Hepatocyte (in vitro differentiated cells): Measurements from ENCODE around the gene CXCL10. TPM values are rescaled to one million over a fixed set of nuclear protein-coding genes. Genes with fewer than 3 reads are reported as not detected.

Experiments
- DNase-seq: peaks from one replicate; pipeline ENCODE4 v3.0.0-alpha.2; 2016; ENCODE audit warnings: low spot score
- H2AFZ ChIP-seq: fragments of 200-600 bp; sonication (generic); 2 replicates; pipeline ENCODE4 v1.6.0; 2016; ENCODE audit warnings: antibody characterized with exemption, mild to moderate bottlenecking
- H3K27ac ChIP-seq: fragments of 200-600 bp; sonication (generic); 2 replicates; pipeline ENCODE4 v1.5.1; 2016; ENCODE audit warnings: mild to moderate bottlenecking
- H3K27me3 ChIP-seq: fragments of 200-600 bp; sonication (generic); 2 replicates; pipeline ENCODE4 v1.6.1; 2016
- H3K36me3 ChIP-seq: fragments of 200-600 bp; sonication (generic); replicated peaks from 2 replicates; pipeline ENCODE4 v1.5.1; 2016; ENCODE audit warnings: low read depth; ENCODE audit not compliant: insufficient read depth
- H3K4me1 ChIP-seq: fragments of 200-600 bp; sonication (generic); 2 replicates; pipeline ENCODE4 v1.5.1; 2016; ENCODE audit warnings: mild to moderate bottlenecking, moderate library complexity; ENCODE audit not compliant: insufficient read depth
- H3K4me2 ChIP-seq: fragments of 200-600 bp; sonication (generic); 2 replicates; pipeline ENCODE4 v1.6.0; 2016
- H3K4me3 ChIP-seq: fragments of 200-600 bp; sonication (generic); 2 replicates; pipeline ENCODE4 v1.5.1; 2016; ENCODE audit warnings: mild to moderate bottlenecking
- H3K79me2 ChIP-seq: fragments of 200-600 bp; sonication (generic); 2 replicates; pipeline ENCODE4 v1.6.0; 2017; ENCODE audit warnings: mild to moderate bottlenecking
- H3K9me2 ChIP-seq: fragments of 200-600 bp; sonication (generic); replicated peaks from 2 replicates; pipeline ENCODE4 v1.6.0; 2017; ENCODE audit warnings: mild to moderate bottlenecking; ENCODE audit not compliant: insufficient read depth
- H3K9me3 ChIP-seq: fragments of 200-600 bp; sonication (generic); 2 replicates; pipeline ENCODE4 v1.5.1; 2016; ENCODE audit warnings: low read depth, mild to moderate bottlenecking
- H4K20me1 ChIP-seq: fragments of 200-600 bp; sonication (generic); 2 replicates; pipeline ENCODE4 v1.6.0; 2016; ENCODE audit warnings: mild to moderate bottlenecking; ENCODE audit not compliant: insufficient read depth, poor library complexity, severe bottlenecking
- CTCF ChIP-seq: fragments of 200-600 bp; sonication (generic); IDR thresholded peaks from 2 replicates; pipeline ENCODE4 v1.5.1; 2016; ENCODE audit warnings: antibody characterized with exemption, mild to moderate bottlenecking; ENCODE audit not compliant: poor library complexity
- EZH2 ChIP-seq: fragments of 200-600 bp; sonication (generic); IDR thresholded peaks from 2 replicates; pipeline ENCODE4 v1.6.1; 2016; ENCODE audit warnings: antibody characterized with exemption, mild to moderate bottlenecking, borderline replicate concordance
- EZH2phosphoT487 ChIP-seq: fragments of 200-600 bp; sonication (generic); IDR thresholded peaks from one replicate; pipeline ENCODE4 v1.6.1; 2018; ENCODE audit warnings: antibody characterized with exemption, mild to moderate bottlenecking, low read depth, moderate library complexity; ENCODE audit not compliant: unreplicated experiment, severe bottlenecking
- WGBS: methylation state at CpG from one replicate; pipeline ENCODE4 v1.1.6; 2016; ENCODE audit warnings: low lambda C conversion rate; ENCODE audit errors: missing lambda C conversion rate; 5-methylcytosine and 5-hydroxymethylcytosine counted together
- polyA plus RNA-seq: library from polyadenylated mRNA; unstranded; fragments of >200 nt; fragmentation: Nextera tagmentation; extraction: Ambion mirVana; gene quantifications from 2 replicates; pipeline ENCODE4 v1.2.1, GENCODE V29; 2016
- total RNA-seq: library from RNA; depleted of rRNA; stranded (reverse); fragments of >200 nt; gene quantifications from 2 replicates; pipeline ENCODE4 v1.2.3, GENCODE V29; 2014

CXCL10 gene
- total and polyA plus RNA-seq, 2 experiments from 2014 or later: 2.8 to 7.4 TPM

- no peak overlapping the region for H3K4me2 ChIP-seq
- H3K9me2 ChIP-seq: no peaks in the 10 kb centered on the region
- no peaks in the 10 kb centered on the region for H3K36me3 ChIP-seq
- H3K27ac ChIP-seq: no peak overlapping the region
- H2AFZ ChIP-seq: no peak overlapping the region
- TF ChIP-seq CTCF: no peak
- H4K20me1 ChIP-seq: no peaks in the 10 kb centered on the region
- H3K4me1 ChIP-seq: no peaks in the 10 kb centered on the region
- no peaks in the 10 kb centered on the region for H3K27me3 ChIP-seq
- H3K4me3 ChIP-seq: no peak overlapping the region
- no peaks in the 10 kb centered on the region for H3K9me3 ChIP-seq
- WGBS: 82% methylated on average over 3 of the region's 3 CpGs
- DNase-seq: no peak
- H3K79me2 ChIP-seq: no peaks in the 10 kb centered on the region
Observed at GRCh38 chr4:76066546-76066945, 43.2 kb upstream of the CXCL10 start.

GRCh38 chr4:76061982-76062381 lies 38.7 kb upstream of the CXCL10 start:
- H3K36me3 ChIP-seq: no peaks in the 10 kb centered on the region
- no peak overlapping the region for H3K27ac ChIP-seq
- H3K4me3 ChIP-seq: no peak overlapping the region
- TF ChIP-seq EZH2: no peak
- no peak for TF ChIP-seq EZH2phosphoT487
- no peak for TF ChIP-seq CTCF
- no peak overlapping the region for H3K4me2 ChIP-seq
- H3K79me2 ChIP-seq: no peaks in the 10 kb centered on the region
- no peaks in the 10 kb centered on the region for H3K27me3 ChIP-seq
- WGBS: 39% methylated on average over 1 of the region's 1 CpG
- no peak overlapping the region for H2AFZ ChIP-seq
- no peaks in the 10 kb centered on the region for H4K20me1 ChIP-seq
- H3K4me1 ChIP-seq: no peaks in the 10 kb centered on the region
- no peaks in the 10 kb centered on the region for H3K9me2 ChIP-seq
- H3K9me3 ChIP-seq: no peaks in the 10 kb centered on the region
- DNase-seq: no peak

- Histone ChIP-seq H2AFZ (no peak overlapping the region), H4K20me1 (no peaks in the 10 kb centered on the region), H3K4me2 (no peak overlapping the region), H3K27me3 (no peaks in the 10 kb centered on the region), H3K4me3 (no peak overlapping the region), H3K36me3 (no peaks in the 10 kb centered on the region), H3K9me2 (no peaks in the 10 kb centered on the region), H3K4me1 (no peaks in the 10 kb centered on the region), H3K79me2 (no peaks in the 10 kb centered on the region), H3K9me3 (no peaks in the 10 kb centered on the region), H3K27ac (no peak overlapping the region)
- 59% methylated on average over 1 of the region's 1 CpG for WGBS
- no peak for DNase-seq
- no peak for TF ChIP-seq EZH2phosphoT487
Observed at GRCh38 chr4:76061421-76061820, 38.1 kb upstream of the CXCL10 start.

- H3K27me3 ChIP-seq: no peaks in the 10 kb centered on the region
- no peaks in the 10 kb centered on the region for H4K20me1 ChIP-seq
- no peaks in the 10 kb centered on the region for H3K79me2 ChIP-seq
- no peak overlapping the region for H3K4me2 ChIP-seq
- H3K4me3 ChIP-seq: no peak overlapping the region
- H3K9me2 ChIP-seq: no peaks in the 10 kb centered on the region
- H3K4me1 ChIP-seq: no peaks in the 10 kb centered on the region
- H3K36me3 ChIP-seq: no peaks in the 10 kb centered on the region
- H2AFZ ChIP-seq: no peak overlapping the region
- no peak overlapping the region for H3K27ac ChIP-seq
- TF ChIP-seq EZH2 (no peak), CTCF (no peak)
- no peak for DNase-seq
- no peaks in the 10 kb centered on the region for H3K9me3 ChIP-seq
Observed at GRCh38 chr4:76060506-76060905, 37.2 kb upstream of the CXCL10 start.
